Endothelial cell of umbilical vein (primary cell): ENCODE data around the gene TRPM1. TPM values are rescaled to one million over a fixed set of nuclear protein-coding genes. Genes with fewer than 3 reads are reported as not detected.

Source experiments
- BruUV-seq: library from RNA; stranded (reverse); fragments of 400-500 nt; replicated peaks from 2 replicates; lab custom pipeline; 2021; lab: Mats Ljungman, UMichigan
- CTCF ChIA-PET: fragments of 300-600, 350-600 bp; sonication (Branson Sonifier 250); formaldehyde crosslinking; loops from one replicate; lab custom pipeline; 2021; ENCODE audit warnings: antibody characterized with exemption, inconsistent platforms; lab: Charles Lee
- POLR2A ChIA-PET: fragments of 300-600, 350-600 bp; sonication (Branson Sonifier 250); formaldehyde crosslinking; loops from one replicate; lab custom pipeline; 2021; ENCODE audit warnings: antibody characterized with exemption, inconsistent platforms; lab: Charles Lee
- DNase-seq: peaks from one replicate; pipeline ENCODE4 v3.0.0-alpha.2; 2011; ENCODE audit warnings: low read depth, low spot score
- FAIRE-seq: peaks from 2 replicates; lab custom pipeline; 2011; peaks lifted over from hg19 to GRCh38; lab: Jason Lieb, UNC
- H2AFZ ChIP-seq: 2 replicates; pipeline ENCODE4 v1.6.0; 2012; ENCODE audit warnings: low read depth, low read length, control low read depth, inconsistent platforms
- H3K27ac ChIP-seq: 2 replicates; pipeline ENCODE4 v1.5.1; 2011; ENCODE audit warnings: low read depth, mild to moderate bottlenecking, control low read depth, low read length, moderate library complexity; ENCODE audit not compliant: insufficient read depth
- H3K27me3 ChIP-seq, 2 experiments: 2 replicates each; pipeline versions ENCODE4 v1.6.0 to v1.6.1; 2011; ENCODE audit warnings: low read length in 2 of 2, mixed read lengths in 1 of 2; ENCODE audit not compliant: control insufficient read depth in 2 of 2, insufficient read depth in 2 of 2
- H3K36me3 ChIP-seq, 2 experiments: 2 replicates in 1 of 2; 3 replicates in 1 of 2; pipeline ENCODE4 v1.5.1; 2011; ENCODE audit warnings: low read length in 2 of 2, mild to moderate bottlenecking in 1 of 2, moderate library complexity in 1 of 2; ENCODE audit not compliant: control insufficient read depth in 2 of 2, insufficient read depth in 2 of 2; ENCODE audit errors: extremely low read depth in 1 of 2
- H3K4me1 ChIP-seq: 3 replicates; pipeline ENCODE4 v1.5.1; 2011; ENCODE audit warnings: mild to moderate bottlenecking, low read length; ENCODE audit not compliant: control insufficient read depth, insufficient read depth; ENCODE audit errors: extremely low read depth
- H3K4me2 ChIP-seq: 2 replicates; pipeline ENCODE4 v1.6.1; 2011; ENCODE audit warnings: low read length, control low read depth, mixed read lengths; ENCODE audit not compliant: insufficient read depth
- H3K4me3 ChIP-seq, 3 experiments: fragments of 200-600 bp in 1 of 3; sonication (generic), shearing (Covaris generic) in 1 of 3; replicated peaks in 1 of 3; 2 replicates each; pipeline ENCODE4 v1.5.1; 2011 to 2016; ENCODE audit warnings: control low read depth in 3 of 3, low read length in 3 of 3, mild to moderate bottlenecking in 2 of 3, inconsistent platforms in 1 of 3, low read depth in 1 of 3, moderate library complexity in 1 of 3; ENCODE audit not compliant: insufficient read depth in 1 of 3
- H3K79me2 ChIP-seq: 2 replicates; pipeline ENCODE4 v1.6.0; 2012; ENCODE audit warnings: low read length, inconsistent platforms; ENCODE audit not compliant: control insufficient read depth, insufficient read depth
- H3K9ac ChIP-seq: replicated peaks from 2 replicates; pipeline ENCODE3; 2011; ENCODE audit warnings: low read length, control low read depth; ENCODE audit not compliant: insufficient read depth; ENCODE audit errors: extremely low read depth
- H3K9me1 ChIP-seq: replicated peaks from 3 replicates; pipeline ENCODE4 v1.6.0; 2011; ENCODE audit warnings: mild to moderate bottlenecking, low read length; ENCODE audit not compliant: control insufficient read depth, insufficient read depth; ENCODE audit errors: extremely low read depth
- H3K9me3 ChIP-seq: replicated peaks from 2 replicates; pipeline ENCODE4 v1.5.1; 2012; ENCODE audit warnings: low read length, inconsistent platforms; ENCODE audit not compliant: control insufficient read depth, insufficient read depth
- H4K20me1 ChIP-seq: replicated peaks from 2 replicates; pipeline ENCODE3; 2011; ENCODE audit warnings: mild to moderate bottlenecking, low read length; ENCODE audit not compliant: control insufficient read depth, insufficient read depth; ENCODE audit errors: extremely low read depth
- EZH2 ChIP-seq: IDR thresholded peaks from 2 replicates; pipeline ENCODE4 v1.6.1; 2012; ENCODE audit warnings: borderline replicate concordance, low read depth, mild to moderate bottlenecking, moderate library complexity, low read length, inconsistent platforms; ENCODE audit not compliant: severe bottlenecking
- FOS ChIP-seq: IDR thresholded peaks from 2 replicates; pipeline ENCODE4 v1.6.1; 2011; ENCODE audit warnings: mild to moderate bottlenecking, low read length, moderate library complexity, borderline replicate concordance; ENCODE audit not compliant: insufficient read depth
- GATA2 ChIP-seq: IDR thresholded peaks from 2 replicates; pipeline ENCODE4 v1.7.0; 2011; ENCODE audit warnings: low read depth, mild to moderate bottlenecking, moderate library complexity, mixed read lengths, low read length; ENCODE audit not compliant: insufficient read length, insufficient read depth
- JUN ChIP-seq: IDR thresholded peaks from 2 replicates; pipeline ENCODE4 v1.6.1; 2011; ENCODE audit warnings: borderline replicate concordance, low read depth; ENCODE audit not compliant: insufficient read length, insufficient read depth
- MYC ChIP-seq: IDR thresholded peaks from one replicate; pipeline ENCODE4 v1.6.1; 2011; ENCODE audit warnings: mild to moderate bottlenecking, low read depth, low read length
- POLR2A ChIP-seq: IDR thresholded peaks from 2 replicates; pipeline ENCODE4 v1.6.1; 2012; ENCODE audit warnings: low read depth, mild to moderate bottlenecking, control low read depth, low read length
- POLR2AphosphoS5 ChIP-seq: IDR thresholded peaks from 2 replicates; pipeline ENCODE4 v1.6.1; 2012; ENCODE audit warnings: low read depth, mild to moderate bottlenecking, control low read depth, low read length, moderate library complexity; ENCODE audit not compliant: insufficient read depth
- dilution Hi-C: fragments of 300-500 bp; cut with MboI; formaldehyde crosslinking; loops from one replicate; pipeline ENCODE4 v1.15.0; 2019; ENCODE audit warnings: low sequenced_read_pairs; ENCODE audit not compliant: extremely low pct_ligation_motif_present
- intact Hi-C: fragments of 100-400 bp; cut with micrococcal nuclease; formaldehyde crosslinking; loops from one replicate; pipeline ENCODE4 v1.10.0; 2022
- polyA plus RNA-seq, 4 experiments: library from polyadenylated mRNA; depleted of rRNA in 3 of 4; stranded (reverse) in 3 of 4; unstranded in 1 of 4; fragments of >200 nt; gene quantifications; 2 replicates each; pipeline versions ENCODE4 v1.2.1 to v1.2.3, GENCODE V29; 2011 to 2012; ENCODE audit warnings: missing spikeins in 1 of 4
- total RNA-seq: library from RNA; stranded (reverse); gene quantifications from 2 replicates; pipeline ENCODE4 v1.2.3, GENCODE V29; 2021
- TF ChIP-seq, protein P1 (sequence below): IDR thresholded peaks from 2 replicates; pipeline ENCODE4 v1.6.1; 2011; ENCODE audit not compliant: insufficient read depth, insufficient read length
- TF ChIP-seq, protein P2 (sequence below), 2 donors: IDR thresholded peaks; 1 replicate in 1 of 2; 2 replicates in 1 of 2; pipeline ENCODE4 v1.5.1; 2011; ENCODE audit warnings: low read length in 2 of 2, mild to moderate bottlenecking in 2 of 2, moderate library complexity in 2 of 2, control low read depth in 1 of 2, inconsistent platforms in 1 of 2, low read depth in 1 of 2; ENCODE audit not compliant: insufficient read depth in 1 of 2; ENCODE audit errors: extremely low read depth in 1 of 2

Gene TRPM1
- total and polyA plus RNA-seq, 2 donors (not counting 3 experiments of a cell fraction or from before 2014, with no cell fraction given): 0.19 TPM; not detected in 1

DNA sequence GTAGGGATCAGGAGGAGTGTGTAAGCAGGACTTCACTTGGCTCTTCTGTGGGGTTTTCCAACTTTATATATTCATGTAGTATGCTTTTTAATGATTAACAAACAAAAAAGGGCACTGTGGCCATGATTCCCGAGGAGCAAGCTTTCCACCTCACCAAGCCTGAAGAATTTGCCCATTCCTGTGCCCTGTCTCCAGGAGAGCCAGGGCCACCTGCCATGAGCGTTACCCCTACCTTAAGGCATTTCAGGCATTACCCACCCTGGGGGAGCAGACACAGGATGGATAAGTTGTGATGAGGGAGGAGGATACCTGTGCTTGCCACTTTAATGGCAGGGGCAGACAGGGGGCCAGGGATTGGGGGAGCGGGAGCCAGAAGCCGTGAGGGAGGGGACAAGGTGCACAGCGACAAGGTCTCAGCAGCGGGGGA is 3.0 kb downstream of the TRPM1 start:
- DNase-seq: no peak
- Histone ChIP-seq H3K27me3 (peaks cover 3% of the 10 kb centered on the region in 2 experiments), H3K9ac (no peak overlapping the region), H3K79me2 (no peaks in the 10 kb centered on the region), H4K20me1 (no peaks in the 10 kb centered on the region), H3K4me2 (no peak overlapping the region), H2AFZ (no peak overlapping the region), H3K9me3 (no peaks in the 10 kb centered on the region), H3K9me1 (no peaks in the 10 kb centered on the region), H3K36me3 (no peaks in the 10 kb centered on the region), H3K4me1 (no peaks in the 10 kb centered on the region), H3K27ac (no peak overlapping the region), H3K4me3 (no peak overlapping the region)
- no TSS peak for BruUV-seq
- intact Hi-C loops (no loop called here), dilution Hi-C loops (no loop called here)
- TF ChIP-seq GATA2 (no peak), EZH2 (no peak), JUN (no peak), POLR2AphosphoS5 (no peak), MYC (no peak), POLR2A (no peak), FOS (no peak)
- TF ChIP-seq, protein P1, sequence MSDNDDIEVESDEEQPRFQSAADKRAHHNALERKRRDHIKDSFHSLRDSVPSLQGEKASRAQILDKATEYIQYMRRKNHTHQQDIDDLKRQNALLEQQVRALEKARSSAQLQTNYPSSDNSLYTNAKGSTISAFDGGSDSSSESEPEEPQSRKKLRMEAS: no peak
- TF ChIP-seq, protein P2, sequence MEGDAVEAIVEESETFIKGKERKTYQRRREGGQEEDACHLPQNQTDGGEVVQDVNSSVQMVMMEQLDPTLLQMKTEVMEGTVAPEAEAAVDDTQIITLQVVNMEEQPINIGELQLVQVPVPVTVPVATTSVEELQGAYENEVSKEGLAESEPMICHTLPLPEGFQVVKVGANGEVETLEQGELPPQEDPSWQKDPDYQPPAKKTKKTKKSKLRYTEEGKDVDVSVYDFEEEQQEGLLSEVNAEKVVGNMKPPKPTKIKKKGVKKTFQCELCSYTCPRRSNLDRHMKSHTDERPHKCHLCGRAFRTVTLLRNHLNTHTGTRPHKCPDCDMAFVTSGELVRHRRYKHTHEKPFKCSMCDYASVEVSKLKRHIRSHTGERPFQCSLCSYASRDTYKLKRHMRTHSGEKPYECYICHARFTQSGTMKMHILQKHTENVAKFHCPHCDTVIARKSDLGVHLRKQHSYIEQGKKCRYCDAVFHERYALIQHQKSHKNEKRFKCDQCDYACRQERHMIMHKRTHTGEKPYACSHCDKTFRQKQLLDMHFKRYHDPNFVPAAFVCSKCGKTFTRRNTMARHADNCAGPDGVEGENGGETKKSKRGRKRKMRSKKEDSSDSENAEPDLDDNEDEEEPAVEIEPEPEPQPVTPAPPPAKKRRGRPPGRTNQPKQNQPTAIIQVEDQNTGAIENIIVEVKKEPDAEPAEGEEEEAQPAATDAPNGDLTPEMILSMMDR (IDR thresholded peaks at IDR 0.05; ENCODE audit: extremely low read depth in 1 of 2, insufficient read depth in 1 of 2, low read depth in 1 of 2, low read length in 2 of 2): no peak
- POLR2A ChIA-PET: no interaction called here
- FAIRE-seq: no peak
- CTCF ChIA-PET: interaction anchor here (1.4 kb wide), 1 partner anchor 16 kb away, joined by 3 read pairs; no protein-coding TSS in a partner anchor
